OCI-M1 (cell line): ENCODE measurements around the gene TNFAIP8L2.
"Not testable (repeated sequence)": the region's sequence is repeated elsewhere in the genome, so short reads cannot be mapped to it uniquely, and the experiment has no call there.

Source experiments
- DNase-seq: peaks from one replicate; lab custom pipeline; 2025; lab: John Stamatoyannopoulos, UW

The TNFAIP8L2 gene

GRCh38 chr1:151146072-151146411 lies 10.4 kb upstream of the TNFAIP8L2 start:
- no peak for DNase-seq

DNA sequence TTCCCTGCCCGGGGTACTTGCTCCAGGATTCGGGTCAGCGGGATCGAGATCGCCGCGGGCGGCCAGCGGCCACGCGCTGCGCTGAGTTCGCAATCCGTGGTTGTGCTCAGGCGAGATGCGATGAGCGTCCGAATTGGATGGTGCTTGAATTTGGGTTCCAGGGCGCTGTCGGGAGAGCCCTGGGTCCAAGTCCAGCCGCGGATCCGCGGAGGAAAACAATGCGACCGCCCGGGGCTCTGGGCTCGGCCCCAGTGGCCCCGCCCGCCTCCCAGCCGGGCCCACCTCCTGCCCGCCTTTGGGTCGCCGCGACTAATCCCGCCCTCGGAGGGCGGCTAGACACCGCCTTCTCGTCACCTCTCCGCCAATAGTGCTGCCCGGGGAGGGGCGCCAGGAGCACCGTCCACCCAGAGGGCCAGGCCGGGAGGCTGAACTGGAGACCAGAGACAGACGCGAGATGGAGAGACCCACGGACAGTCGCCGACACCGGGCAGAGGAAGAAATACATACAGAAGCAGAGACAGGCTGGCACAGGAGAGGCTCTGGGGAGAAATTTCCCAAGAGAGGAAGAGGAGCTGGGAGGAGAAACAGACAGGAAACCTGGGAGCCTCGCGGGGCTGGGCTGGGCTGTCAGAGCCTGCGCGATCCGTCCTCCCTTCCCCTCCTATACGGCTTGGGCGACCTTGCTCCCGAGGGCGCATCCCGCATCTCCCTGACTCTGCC lies 9.9 kb upstream of the TNFAIP8L2 start, which contains the start of gene SEMA6C:
TSS of gene SEMA6C (minus strand) at position 220 of the 720 bp plus-strand sequence. CDS start 4,010 bp downstream, outside the sequence.
- DNase-seq = peak; percentile 96

- no peak for DNase-seq
Observed at GRCh38 chr1:151147132-151147503, 9.3 kb upstream of the TNFAIP8L2 start.

DNA sequence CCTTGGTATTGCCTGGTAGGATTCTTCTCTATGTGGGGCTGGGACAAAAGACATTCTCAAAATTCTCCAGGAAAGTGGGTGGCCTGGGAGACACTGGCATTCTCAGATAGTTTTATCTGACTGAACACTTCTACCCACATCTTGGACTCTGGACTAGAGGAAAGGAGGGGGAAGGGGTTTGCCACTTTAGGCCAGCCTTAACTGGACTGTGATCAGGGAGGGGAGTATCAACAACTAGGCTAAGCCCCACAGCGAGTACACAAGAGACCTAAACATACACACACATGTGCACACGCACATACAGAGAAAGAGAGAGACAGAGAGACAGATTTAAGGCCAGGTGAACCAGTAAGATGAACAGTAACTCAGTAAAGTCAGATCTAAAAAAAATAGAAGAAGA lies 8.8 kb upstream of the TNFAIP8L2 start:
- DNase-seq = peak; percentile 59

DNA sequence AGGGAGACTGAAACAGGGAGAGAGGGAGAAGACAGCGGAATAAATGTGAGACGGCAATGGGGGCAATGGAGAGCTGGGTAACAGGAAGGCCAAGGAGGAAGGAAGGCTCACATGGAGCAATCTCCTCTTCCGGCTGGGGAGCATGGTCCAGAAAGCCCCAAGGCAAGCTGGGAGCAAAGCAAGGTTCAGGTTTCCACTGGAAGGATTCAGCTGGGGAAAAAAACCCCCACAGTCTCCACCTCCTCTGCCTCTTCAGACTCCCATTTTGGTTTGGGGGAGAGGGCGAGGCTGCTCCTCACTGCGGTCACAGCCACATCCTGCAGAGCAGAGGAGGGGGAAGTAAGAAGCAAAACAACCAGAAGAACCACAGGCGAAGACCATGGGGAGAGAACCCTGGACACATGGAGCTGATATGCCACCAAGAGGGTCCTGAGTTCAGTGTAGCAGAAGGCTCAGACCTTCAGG lies 650 bp downstream of the TNFAIP8L2 start:
- peak; percentile 91 for DNase-seq

DNA sequence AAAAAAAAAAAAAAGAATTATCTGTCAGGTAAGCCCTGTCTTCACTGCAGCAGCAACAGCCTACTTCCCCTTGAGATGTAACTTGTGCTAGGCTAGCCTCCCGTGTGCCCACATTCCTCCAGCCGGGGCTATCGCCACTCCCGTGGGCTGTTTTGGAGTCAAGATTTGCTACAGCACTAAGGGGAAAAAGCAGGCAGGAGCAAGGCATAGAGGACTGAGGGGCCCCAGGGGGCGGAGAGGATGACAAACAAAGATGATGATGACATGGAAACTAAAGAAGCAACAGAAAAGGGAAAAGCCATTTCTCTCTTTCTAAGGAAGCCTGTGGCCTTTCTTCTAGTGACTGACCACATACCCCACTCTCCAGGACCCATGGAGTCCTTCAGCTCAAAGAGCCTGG lies 1.9 kb downstream of the TNFAIP8L2 start:
- no peak for DNase-seq

GRCh38 chr1:151158751-151159251 lies 2.4 kb downstream of the TNFAIP8L2 start:
- DNase-seq = no peak

GRCh38 chr1:151159373-151159772 lies 2.9 kb downstream of the TNFAIP8L2 start:
- DNase-seq = no peak

DNA sequence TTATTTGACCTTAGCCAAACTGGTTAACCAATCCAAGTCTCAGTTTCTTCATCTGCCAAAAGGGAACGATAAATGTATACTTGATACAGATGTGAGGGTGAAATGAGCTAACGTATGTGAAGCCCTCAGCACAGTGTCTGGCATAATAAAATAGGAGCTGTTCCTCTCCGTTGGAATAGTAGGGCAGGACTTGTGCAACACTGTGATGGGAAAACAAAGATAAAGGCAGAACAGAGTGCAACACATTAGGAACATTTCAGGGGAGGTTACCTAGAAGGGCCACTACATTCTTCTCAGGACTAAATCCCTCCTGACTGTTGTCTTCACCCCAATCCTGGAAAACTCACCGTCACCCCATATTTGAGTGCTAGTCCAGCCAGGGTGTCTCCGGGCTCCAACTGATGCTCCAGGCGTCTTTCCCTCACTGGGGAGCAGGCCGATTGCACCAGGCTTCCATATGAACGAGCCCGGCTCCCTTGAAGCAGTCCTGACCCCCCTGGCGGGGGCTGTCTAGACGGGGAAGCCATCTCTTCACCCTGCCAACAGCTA lies 8.4 kb downstream of the TNFAIP8L2 start:
- no peak for DNase-seq

- DNase-seq = no peak
Observed at GRCh38 chr1:151165281-151165737, 8.9 kb downstream of the TNFAIP8L2 start.

- DNase-seq = peak; percentile 99
Observed at GRCh38 chr1:151165738-151166504, 9.5 kb downstream of the TNFAIP8L2 start, which contains the start of the genes LYSMD1 and SCNM1. LYSMD1 (minus strand) TSS chr1:151165902; CDS start chr1:151165258, 644 bp downstream. SCNM1 (plus strand) TSS chr1:151166144; CDS start chr1:151166153, 9 bp downstream.

- DNase-seq = peak; percentile 76
Observed at GRCh38 chr1:151166505-151166956, 10.1 kb downstream of the TNFAIP8L2 start.

GRCh38 chr1:151167116-151167515 lies 10.7 kb downstream of the TNFAIP8L2 start:
- DNase-seq = no peak

DNA sequence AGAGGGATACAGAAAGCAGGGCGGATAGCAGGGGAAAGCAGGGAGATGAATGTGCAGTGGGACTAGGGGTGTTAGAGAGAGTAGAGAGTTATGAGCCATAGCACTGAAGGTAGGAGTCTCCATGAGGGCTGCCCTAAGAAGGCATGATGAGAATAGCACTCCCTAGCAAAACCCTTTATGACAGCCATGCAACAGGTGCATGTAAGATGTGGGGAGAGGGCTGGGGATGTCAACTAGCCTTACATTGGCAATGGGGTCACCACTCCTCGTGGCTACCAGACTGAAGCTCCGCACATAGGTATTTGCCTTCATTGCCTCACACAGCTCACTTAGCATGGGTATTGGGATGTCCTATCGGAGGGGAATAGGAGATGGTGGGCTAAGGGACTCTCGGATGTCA lies 14.7 kb downstream of the TNFAIP8L2 start:
- no peak for DNase-seq

GRCh38 chr1:151175041-151175741 lies 18.7 kb downstream of the TNFAIP8L2 start:
- no peak for DNase-seq

- DNase-seq = peak; percentile 52
Observed at GRCh38 chr1:151175863-151176262, 19.4 kb downstream of the TNFAIP8L2 start, which contains the start of gene TMOD4. TMOD4 (minus strand) TSS chr1:151175981; CDS start chr1:151174875, 1,106 bp downstream.

DNA sequence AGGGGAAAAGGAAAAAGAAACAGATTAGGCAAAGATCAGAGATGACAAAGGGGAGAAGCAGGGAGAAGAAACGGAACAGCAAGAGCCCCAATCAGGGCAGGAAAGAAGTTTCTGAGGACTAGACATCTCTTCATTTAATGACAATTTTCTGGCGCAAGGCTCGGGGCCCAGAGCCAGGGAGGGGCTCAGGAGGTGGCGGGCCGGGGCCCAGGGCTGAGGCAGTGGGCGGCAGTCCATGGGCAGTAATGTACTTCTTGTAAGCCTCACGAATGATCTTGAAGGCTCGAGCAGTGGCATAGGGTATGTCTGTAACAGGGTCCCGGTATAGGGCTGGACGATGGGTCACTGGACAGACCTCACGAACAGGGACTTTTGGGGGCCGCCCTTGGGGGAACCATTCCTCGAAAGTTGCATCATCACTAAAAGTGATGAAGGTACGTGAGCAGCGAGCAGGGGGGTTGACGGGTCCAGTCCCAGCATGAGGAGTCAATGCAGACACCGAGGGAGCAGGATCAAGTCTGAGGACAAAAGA lies 20.1 kb downstream of the TNFAIP8L2 start:
- no peak for DNase-seq

GRCh38 chr1:151184211-151184610 lies 27.8 kb downstream of the TNFAIP8L2 start:
- no peak for DNase-seq

GRCh38 chr1:151187205-151187604 lies 30.8 kb downstream of the TNFAIP8L2 start:
- DNase-seq = no peak

DNA sequence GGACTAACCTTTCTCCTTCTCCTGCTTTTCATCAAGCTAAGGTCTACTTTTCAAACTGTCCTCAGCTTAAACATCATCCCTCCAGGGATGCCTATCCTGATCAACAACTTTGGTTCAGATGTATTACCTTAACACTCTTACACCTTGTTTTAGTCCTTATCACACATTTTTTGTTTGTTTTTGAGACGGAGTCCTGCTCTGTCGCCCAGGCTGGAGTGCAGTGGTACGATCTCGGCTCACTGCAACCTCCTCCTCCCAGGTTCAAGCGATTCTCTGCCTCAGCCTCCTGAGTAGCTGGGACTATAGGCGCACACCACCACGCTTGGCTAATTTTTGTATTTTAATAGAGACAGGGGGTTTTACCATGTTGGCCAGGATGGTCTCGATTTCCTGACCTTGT lies 32.2 kb downstream of the TNFAIP8L2 start:
- not testable (repeated sequence) for DNase-seq
